Measurements from ENCODE around the gene TIMM9. TPM values are rescaled to one million over a fixed set of nuclear protein-coding genes. Genes with fewer than 3 reads are reported as not detected.
"Not testable (repeated sequence)": the region's sequence is repeated elsewhere in the genome, so short reads cannot be mapped to it uniquely, and the experiment has no call there.

Gene TIMM9
- total RNA-seq, 4 donors from 2014 or later = 9.7 to 158 (median 31.6) TPM

- DNase-seq = no peak
- H3K4me1 ChIP-seq = peaks cover 11 to 23% (median 14%) of the 10 kb centered on the region in 4 donors
- no peak overlapping the region for H3K27ac ChIP-seq
- in situ Hi-C loops (cut with MboI; ENCODE audit: low pct_ligation_motif_present in 1 of 4, low pct_unique_long_range_greater_than_20kb in 1 of 4, low sequenced_read_pairs in 3 of 4) (no loop called here), intact Hi-C loops (cut with DNase I; ENCODE audit: low total_unique reads) (no loop called here)
- peaks cover 0 to 16% (median 6%) of the 10 kb centered on the region in 4 donors for H3K36me3 ChIP-seq
- 73 to 80% methylated on average over 1 of the region's 1 CpG for WGBS, 2 donors (ENCODE audit: low coverage in 1 of 2)
- no peak for TF ChIP-seq POLR2AphosphoS5 (IDR thresholded peaks at IDR 0.05)
- TF ChIP-seq CTCF (IDR thresholded peaks at IDR 0.05) = no peak
- TF ChIP-seq EP300 (IDR thresholded peaks at IDR 0.05; ENCODE audit: low read depth) = no peak
- TF ChIP-seq POLR2A (IDR thresholded peaks at IDR 0.05) = no peak
- H3K27me3 ChIP-seq = no peaks in the 10 kb centered on the region
- H3K4me3 ChIP-seq = no peak overlapping the region
- no peaks in the 10 kb centered on the region for H3K9me3 ChIP-seq
These were observed 2.8 kb upstream of the TIMM9 start for GRCh38 chr14:58430156-58430555.

- H3K27me3 ChIP-seq = no peaks in the 10 kb centered on the region
- H3K9me3 ChIP-seq = no peaks in the 10 kb centered on the region
- peaks cover 0 to 9% (median 4%) of the 10 kb centered on the region in 4 donors for H3K36me3 ChIP-seq
- peaks cover 11 to 23% (median 14%) of the 10 kb centered on the region in 4 donors for H3K4me1 ChIP-seq
- peak overlapping the region; percentile 88 to 96 (median 94) for H3K27ac ChIP-seq
- intact Hi-C loops (cut with DNase I; ENCODE audit: low total_unique reads) = no loop called here
- peak overlapping the region; percentile 37 to 88 (median 70) for H3K4me3 ChIP-seq
- peak; percentile 12 for DNase-seq
- TF ChIP-seq CTCF (IDR thresholded peaks at IDR 0.05) = no peak
- TF ChIP-seq POLR2AphosphoS5 (IDR thresholded peaks at IDR 0.05) = peak in 2 of 3 donors; percentile 4 to 55
- in situ Hi-C loops (cut with MboI; ENCODE audit: low pct_ligation_motif_present in 1 of 4, low pct_unique_long_range_greater_than_20kb in 1 of 4, low sequenced_read_pairs in 3 of 4) = no loop called here
- WGBS, 2 donors (ENCODE audit: low coverage in 1 of 2) = 0 to 1% methylated on average over 10 of the region's 10 CpGs
These were observed 870 bp upstream of the TIMM9 start for GRCh38 chr14:58428118-58428683.

GRCh38 chr14:58426670-58427280, 556 bp downstream of the TIMM9 start:
- H3K4me1 ChIP-seq = peaks cover 11 to 23% (median 14%) of the 10 kb centered on the region in 4 donors
- 0 to 1% methylated on average over 3 to 34 of the region's 35 CpGs for WGBS, 2 donors (ENCODE audit: low coverage in 1 of 2)
- peak overlapping the region; percentile 54 to 94 (median 86) for H3K4me3 ChIP-seq
- H3K9me3 ChIP-seq = no peaks in the 10 kb centered on the region
- no peaks in the 10 kb centered on the region for H3K36me3 ChIP-seq
- in situ Hi-C loops (cut with MboI; ENCODE audit: low pct_ligation_motif_present in 1 of 4, low pct_unique_long_range_greater_than_20kb in 1 of 4, low sequenced_read_pairs in 3 of 4) (no loop called here), intact Hi-C loops (cut with DNase I; ENCODE audit: low total_unique reads) (no loop called here)
- no peaks in the 10 kb centered on the region for H3K27me3 ChIP-seq
- peak; percentile 59 for DNase-seq
- H3K27ac ChIP-seq = peak overlapping the region; percentile 88 to 96 (median 94)
- TF ChIP-seq POLR2AphosphoS5 (IDR thresholded peaks at IDR 0.05) = peak in 1 of 3 donors; percentile 5
- no peak for TF ChIP-seq CTCF (IDR thresholded peaks at IDR 0.05)

GRCh38 chr14:58416934-58417333, 10.4 kb downstream of the TIMM9 start:
- intact Hi-C loops (cut with DNase I; ENCODE audit: low total_unique reads); DNase-seq; H3K27ac ChIP-seq; H3K4me1 ChIP-seq; in situ Hi-C loops (cut with MboI; ENCODE audit: low pct_ligation_motif_present in 1 of 4, low pct_unique_long_range_greater_than_20kb in 1 of 4, low sequenced_read_pairs in 3 of 4); H3K4me3 ChIP-seq; H3K9me3 ChIP-seq; H3K27me3 ChIP-seq: not testable (repeated sequence)
- WGBS, 2 donors (ENCODE audit: low coverage in 1 of 2) = 100% methylated on average over 1 of the region's 1 CpG; no CpG with 5 or more reads in 1 of the 2 donors
- peaks cover 0 to 14% (median 7%) of the 10 kb centered on the region in 4 donors for H3K36me3 ChIP-seq

Measured in transverse colon (tissue), 4 donors.